ENCODE measurements around the gene CRIP3. TPM values are rescaled to one million over a fixed set of nuclear protein-coding genes. Genes with fewer than 3 reads are reported as not detected.
"Not testable (repeated sequence)": the region's sequence is repeated elsewhere in the genome, so short reads cannot be mapped to it uniquely, and the experiment has no call there.

The CRIP3 gene
- total RNA-seq, 1 donor from 2014 or later = not detected

- DNase-seq (ENCODE audit: extremely low read depth, low read depth, low spot score) = no peak
Observed at GRCh38 chr6:43307451-43308100, 1.1 kb downstream of the CRIP3 start.

GRCh38 chr6:43306086-43306485 is 2.5 kb downstream of the CRIP3 start:
- no peak for DNase-seq (ENCODE audit: extremely low read depth, low read depth, low spot score)

GRCh38 chr6:43304882-43305281 is 3.7 kb downstream of the CRIP3 start:
- no peak for DNase-seq (ENCODE audit: extremely low read depth, low read depth, low spot score)

- no peak for DNase-seq (ENCODE audit: extremely low read depth, low read depth, low spot score)
Observed at GRCh38 chr6:43304361-43304760, 4.3 kb downstream of the CRIP3 start.

- no peak for DNase-seq (ENCODE audit: extremely low read depth, low read depth, low spot score)
Observed at GRCh38 chr6:43303751-43304331, 4.8 kb downstream of the CRIP3 start.

- DNase-seq (ENCODE audit: extremely low read depth, low read depth, low spot score) = not testable (repeated sequence)
Observed at GRCh38 chr6:43303006-43303405, 5.6 kb downstream of the CRIP3 start.

- DNase-seq (ENCODE audit: extremely low read depth, low read depth, low spot score) = no peak
Observed at GRCh38 chr6:43302126-43302525, 6.5 kb downstream of the CRIP3 start.

- no peak for DNase-seq (ENCODE audit: extremely low read depth, low read depth, low spot score)
Observed at GRCh38 chr6:43301081-43301870, 7.3 kb downstream of the CRIP3 start.

- no peak for DNase-seq (ENCODE audit: extremely low read depth, low read depth, low spot score)
Observed at GRCh38 chr6:43299338-43300293, 9.0 kb downstream of the CRIP3 start.

- no peak for DNase-seq (ENCODE audit: extremely low read depth, low read depth, low spot score)
Observed at GRCh38 chr6:43298565-43299337, 9.9 kb downstream of the CRIP3 start.

GRCh38 chr6:43297644-43298564 is 10.7 kb downstream of the CRIP3 start, which contains the start of gene SLC22A7:
Gene SLC22A7, plus strand, starts transcription at chr6:43298260. Its CDS starts 99 bp downstream, at chr6:43298359.
- DNase-seq (ENCODE audit: extremely low read depth, low read depth, low spot score) = no peak

- DNase-seq (ENCODE audit: extremely low read depth, low read depth, low spot score) = no peak
Observed at GRCh38 chr6:43296780-43297497, 11.7 kb downstream of the CRIP3 start.

GRCh38 chr6:43295456-43295855 is 13.2 kb downstream of the CRIP3 start:
- no peak for DNase-seq (ENCODE audit: extremely low read depth, low read depth, low spot score)

- no peak for DNase-seq (ENCODE audit: extremely low read depth, low read depth, low spot score)
Observed at GRCh38 chr6:43294536-43294935, 14.1 kb downstream of the CRIP3 start.

- DNase-seq (ENCODE audit: extremely low read depth, low read depth, low spot score) = no peak
Observed at GRCh38 chr6:43293698-43294097, 14.9 kb downstream of the CRIP3 start.

GRCh38 chr6:43292763-43293318 is 15.8 kb downstream of the CRIP3 start:
- no peak for DNase-seq (ENCODE audit: extremely low read depth, low read depth, low spot score)

- no peak for DNase-seq (ENCODE audit: extremely low read depth, low read depth, low spot score)
Observed at GRCh38 chr6:43292341-43292740, 16.3 kb downstream of the CRIP3 start.

GRCh38 chr6:43291708-43292107 is 16.9 kb downstream of the CRIP3 start:
- no peak for DNase-seq (ENCODE audit: extremely low read depth, low read depth, low spot score)
